A549 (cell line): Measurements from ENCODE around the gene DIP2C.

Experiments
- BCL3 ChIP-seq: fragments of >200 bp; sonication (Bioruptor Twin); formaldehyde crosslinking; IDR thresholded peaks from 3 replicates; pipeline ENCODE4 v1.6.1; 2016
- CTCF ChIP-seq: fragments of >200 bp; sonication (Bioruptor Twin); formaldehyde crosslinking; IDR thresholded peaks from 3 replicates; pipeline ENCODE4 v1.5.1; 2016
- EHMT2 ChIP-seq: fragments of 200-600 bp; sonication (generic); IDR thresholded peaks from 2 replicates; pipeline ENCODE4 v1.6.1; 2016; ENCODE audit warnings: antibody characterized with exemption, low read depth, mild to moderate bottlenecking, moderate library complexity
- EP300 ChIP-seq, 2 experiments: fragments of >200 bp; sonication (Bioruptor Twin); formaldehyde crosslinking; IDR thresholded peaks; 2 replicates in 1 of 2; 3 replicates in 1 of 2; pipeline ENCODE4 v1.6.1; 2016 to 2017
- FOSL2 ChIP-seq, 2 experiments: fragments of 450-650 bp in 1 of 2; fragments of >200 bp in 1 of 2; sonication (Bioruptor Twin) in 1 of 2; formaldehyde crosslinking; IDR thresholded peaks; 2 replicates each; pipeline versions ENCODE4 v1.5.0 to v1.6.1; 2016 to 2020; ENCODE audit warnings: mild to moderate bottlenecking in 1 of 2, moderate library complexity in 1 of 2
- HOXA7 ChIP-seq: fragments of 250-450 bp; sonication (Bioruptor Pico); IDR thresholded peaks from 2 replicates; pipeline ENCODE4 v1.5.0; 2020; ENCODE audit warnings: mild to moderate bottlenecking, moderate library complexity
- JUNB ChIP-seq: fragments of >200 bp; sonication (Bioruptor Twin); formaldehyde crosslinking; IDR thresholded peaks from 2 replicates; pipeline ENCODE4 v1.6.1; 2016
- KDM1A ChIP-seq: fragments of 200-600 bp; sonication (generic); IDR thresholded peaks from 2 replicates; pipeline ENCODE4 v1.6.1; 2016; ENCODE audit warnings: low read depth, mild to moderate bottlenecking
- NPAS2 ChIP-seq: fragments of 250-450 bp; sonication (Bioruptor Pico); IDR thresholded peaks from 2 replicates; pipeline ENCODE4 v1.8.0; 2022; ENCODE audit warnings: mild to moderate bottlenecking, moderate library complexity, borderline replicate concordance
- POLR2A ChIP-seq: IDR thresholded peaks from 2 replicates; pipeline ENCODE4 v1.6.1; 2012; ENCODE audit warnings: mild to moderate bottlenecking, low read length
- RAD21 ChIP-seq, 2 experiments: fragments of >200 bp in 1 of 2; sonication (Bioruptor Twin) in 1 of 2; formaldehyde crosslinking in 1 of 2; IDR thresholded peaks in 1 of 2; conservative IDR thresholded peaks in 1 of 2; 2 replicates in 1 of 2; 3 replicates in 1 of 2; pipeline ENCODE4 v1.6.1; 2012 to 2018; ENCODE audit warnings: inconsistent platforms in 1 of 2
- USF2 ChIP-seq: fragments of 450-650 bp; IDR thresholded peaks from 2 replicates; pipeline ENCODE4 v1.6.1; 2014; ENCODE audit warnings: antibody characterized with exemption
- ZC3H11A ChIP-seq: fragments of 450-650 bp; IDR thresholded peaks from 2 replicates; pipeline ENCODE4 v1.6.1; 2014; ENCODE audit warnings: antibody characterized with exemption, mild to moderate bottlenecking

- TF ChIP-seq CTCF (no peak), EP300 (IDR thresholded peaks at IDR 0.05) (no peak), POLR2A (no peak), HOXA7 (CRISPR knock-in tag) (no peak), FOSL2 (IDR thresholded peaks at IDR 0.05) (no peak), FOSL2 (CRISPR knock-in tag; IDR thresholded peaks at IDR 0.05) (no peak), BCL3 (no peak), NPAS2 (no peak), JUNB (no peak), EHMT2 (no peak), USF2 (no peak), KDM1A (no peak), RAD21 (conservative IDR thresholded peaks at IDR 0.05 in 1 of 2, IDR thresholded peaks at IDR 0.05 in 1 of 2) (no peak), ZC3H11A (no peak)
Measured at GRCh38 chr10:485776-486175, 203.7 kb downstream of the DIP2C start.
